Sigmoid colon (tissue), 7 donors: ENCODE data around the gene MPHOSPH8. TPM values are rescaled to one million over a fixed set of nuclear protein-coding genes. Genes with fewer than 3 reads are reported as not detected.
"Not testable (repeated sequence)": the region's sequence is repeated elsewhere in the genome, so short reads cannot be mapped to it uniquely, and the experiment has no call there.

ENCODE experiments used
- DNase-seq: peaks from one replicate; pipeline ENCODE4 v3.0.0-alpha.2; 2019
- H3K27ac ChIP-seq, 4 donors: fragments of 200-600 bp; sonication (generic); one replicate each; pipeline ENCODE4 v1.5.1; 2016 to 2019; ENCODE audit warnings: mild to moderate bottlenecking in 1 of 4
- H3K27me3 ChIP-seq, 3 donors: fragments of 200-600 bp; sonication (generic); one replicate each; pipeline ENCODE4 v1.5.1; 2019; ENCODE audit warnings: mild to moderate bottlenecking in 1 of 3
- H3K36me3 ChIP-seq, 4 donors: fragments of 200-600 bp; sonication (generic); one replicate each; pipeline ENCODE4 v1.5.1; 2016 to 2019
- H3K4me1 ChIP-seq, 4 donors: fragments of 200-600 bp; sonication (generic); one replicate each; pipeline ENCODE4 v1.5.1; 2017 to 2019
- H3K4me3 ChIP-seq, 4 donors: fragments of 200-600 bp; sonication (generic); one replicate each; pipeline ENCODE4 v1.5.1; 2017 to 2019; ENCODE audit warnings: mild to moderate bottlenecking in 2 of 4, moderate library complexity in 1 of 4
- H3K9me3 ChIP-seq, 4 donors: fragments of 200-600 bp in 3 of 4; sonication (generic) in 3 of 4; one replicate each; pipeline versions ENCODE4 v1.5.1 to v1.6.1; 2013 to 2019
- CTCF ChIP-seq, 4 experiments: fragments of 450-650 bp in 3 of 4; fragments of 200-600 bp in 1 of 4; IDR thresholded peaks; one replicate each; pipeline ENCODE4 v1.5.1; 2016 to 2019; ENCODE audit warnings: antibody characterized with exemption in 4 of 4, mild to moderate bottlenecking in 3 of 4, moderate library complexity in 2 of 4
- EP300 ChIP-seq, 4 donors: sonication (generic); formaldehyde crosslinking; IDR thresholded peaks; one replicate each; pipeline ENCODE4 v1.6.1; 2017; ENCODE audit warnings: antibody characterized with exemption in 4 of 4
- POLR2A ChIP-seq, 2 donors: fragments of 450-650 bp; IDR thresholded peaks; one replicate each; pipeline ENCODE4 v1.6.1; 2016; ENCODE audit warnings: antibody characterized with exemption in 2 of 2, mild to moderate bottlenecking in 2 of 2, moderate library complexity in 2 of 2
- POLR2AphosphoS5 ChIP-seq, 4 donors: sonication (generic); formaldehyde crosslinking; IDR thresholded peaks; one replicate each; pipeline ENCODE4 v1.6.1; 2017; ENCODE audit warnings: antibody characterized with exemption in 4 of 4
- WGBS, 2 donors: extraction: QIAGEN DNeasy Blood & Tissue Kit; methylation state at CpG; one replicate each; pipeline ENCODE4 v1.1.7; 2013; 5-methylcytosine and 5-hydroxymethylcytosine counted together
- intact Hi-C: fragments of 100-400 bp; cut with DNase I; formaldehyde crosslinking; loops from one replicate; pipeline ENCODE4 v1.15.1; 2023
- polyA plus RNA-seq, 3 donors: library from polyadenylated mRNA; stranded (reverse); fragments of 200-250 nt; gene quantifications; one replicate each; pipeline ENCODE4 v1.2.3, GENCODE V29; 2013
- total RNA-seq, 4 donors: library from RNA; depleted of rRNA; stranded (reverse); fragments of >200 nt; gene quantifications; one replicate each; pipeline ENCODE4 v1.1.0, GENCODE V29; 2016
- donor health status: healthy with polysubstance abuse.
- donor health status: Bipolar disorder and iron deficiency.
- donor health status: healthy.

MPHOSPH8 gene
- total and polyA plus RNA-seq, 7 donors: 17.4 to 47.6 (median 37.4) TPM

GRCh38 chr13:19634256-19634740 is 839 bp downstream of the MPHOSPH8 start:
- peaks cover 0 to 40% (median 21%) of the 10 kb centered on the region in 4 donors for H3K4me1 ChIP-seq
- intact Hi-C loops: loop anchor here (10.0 kb wide), 3 partner anchors 151 to 321 kb away; partner anchors contain the start of genes PSPC1, ZMYM2 and ZMYM5
- peak overlapping the region; percentile 73 to 95 (median 82) for H3K4me3 ChIP-seq
- H3K36me3 ChIP-seq: no peaks in the 10 kb centered on the region
- no peak for TF ChIP-seq CTCF (IDR thresholded peaks at IDR 0.05)
- TF ChIP-seq POLR2AphosphoS5 (IDR thresholded peaks at IDR 0.05): no peak
- TF ChIP-seq EP300 (IDR thresholded peaks at IDR 0.05): no peak
- no peak for TF ChIP-seq POLR2A (IDR thresholded peaks at IDR 0.05)
- no peaks in the 10 kb centered on the region for H3K27me3 ChIP-seq
- DNase-seq: no peak
- peak overlapping the region; percentile 90 to 95 (median 93) for H3K27ac ChIP-seq
- 0 to 1% methylated on average over 12 of the region's 12 CpGs for WGBS, 2 donors
- no peaks in the 10 kb centered on the region for H3K9me3 ChIP-seq

- intact Hi-C loops: loop anchor here (10.0 kb wide), 3 partner anchors 149 to 319 kb away; partner anchors contain the start of genes PSPC1, ZMYM2 and ZMYM5
- not testable (repeated sequence) for H3K27me3 ChIP-seq, H3K27ac ChIP-seq, H3K36me3 ChIP-seq, H3K9me3 ChIP-seq, H3K4me3 ChIP-seq, DNase-seq
- 87 to 93% methylated on average over 7 of the region's 7 CpGs for WGBS, 2 donors
- H3K4me1 ChIP-seq: peaks cover 0 to 40% (median 21%) of the 10 kb centered on the region in 4 donors
Measured at GRCh38 chr13:19635926-19636325, 2.5 kb downstream of the MPHOSPH8 start.

- Histone ChIP-seq H3K36me3 (peaks cover 0 to 59% (median 17%) of the 10 kb centered on the region in 4 donors), H3K27ac (no peak overlapping the region), H3K4me3 (no peak overlapping the region), H3K4me1 (peaks cover 0 to under 1% (median 0%) of the 10 kb centered on the region in 4 donors), H3K27me3 (no peaks in the 10 kb centered on the region), H3K9me3 (no peaks in the 10 kb centered on the region)
- 94 to 97% methylated on average over 3 of the region's 3 CpGs for WGBS, 2 donors
- TF ChIP-seq CTCF (IDR thresholded peaks at IDR 0.05): no peak
- no peak for TF ChIP-seq POLR2AphosphoS5 (IDR thresholded peaks at IDR 0.05)
- no peak for TF ChIP-seq EP300 (IDR thresholded peaks at IDR 0.05)
- no peak for TF ChIP-seq POLR2A (IDR thresholded peaks at IDR 0.05)
- no peak for DNase-seq
- intact Hi-C loops: no loop called here
Measured at GRCh38 chr13:19643652-19644051, 10.2 kb downstream of the MPHOSPH8 start.

- no peak for TF ChIP-seq POLR2AphosphoS5 (IDR thresholded peaks at IDR 0.05)
- TF ChIP-seq EP300 (IDR thresholded peaks at IDR 0.05): no peak
- TF ChIP-seq POLR2A (IDR thresholded peaks at IDR 0.05): no peak
- no peak for TF ChIP-seq CTCF (IDR thresholded peaks at IDR 0.05)
Measured at GRCh38 chr13:19645000-19645399, 11.5 kb downstream of the MPHOSPH8 start.

GRCh38 chr13:19646063-19646462 is 12.6 kb downstream of the MPHOSPH8 start:
- 85 to 88% methylated on average over 4 of the region's 4 CpGs for WGBS, 2 donors
- H3K4me1 ChIP-seq: no peaks in the 10 kb centered on the region
- intact Hi-C loops: no loop called here
- H3K27ac ChIP-seq: no peak overlapping the region
- H3K4me3 ChIP-seq: no peak overlapping the region
- TF ChIP-seq CTCF (IDR thresholded peaks at IDR 0.05) (no peak), EP300 (IDR thresholded peaks at IDR 0.05) (no peak), POLR2A (IDR thresholded peaks at IDR 0.05) (no peak), POLR2AphosphoS5 (IDR thresholded peaks at IDR 0.05) (no peak)
- H3K9me3 ChIP-seq: no peaks in the 10 kb centered on the region
- H3K27me3 ChIP-seq: no peaks in the 10 kb centered on the region
- H3K36me3 ChIP-seq: peaks cover 3 to 83% (median 32%) of the 10 kb centered on the region in 4 donors
- DNase-seq: no peak

More at GRCh38 chr13:19645000-19645399, 11.5 kb downstream of the MPHOSPH8 start:
- intact Hi-C loops: no loop called here
- Histone ChIP-seq H3K27me3 (no peaks in the 10 kb centered on the region), H3K36me3 (peaks cover 0 to 72% (median 24%) of the 10 kb centered on the region in 4 donors), H3K4me1 (no peaks in the 10 kb centered on the region), H3K9me3 (no peaks in the 10 kb centered on the region), H3K4me3 (no peak overlapping the region), H3K27ac (no peak overlapping the region)
- no peak for DNase-seq
- 89 to 96% methylated on average over 2 of the region's 2 CpGs for WGBS, 2 donors
